ENCODE data around the gene PDSS2.

PDSS2 gene

DNA sequence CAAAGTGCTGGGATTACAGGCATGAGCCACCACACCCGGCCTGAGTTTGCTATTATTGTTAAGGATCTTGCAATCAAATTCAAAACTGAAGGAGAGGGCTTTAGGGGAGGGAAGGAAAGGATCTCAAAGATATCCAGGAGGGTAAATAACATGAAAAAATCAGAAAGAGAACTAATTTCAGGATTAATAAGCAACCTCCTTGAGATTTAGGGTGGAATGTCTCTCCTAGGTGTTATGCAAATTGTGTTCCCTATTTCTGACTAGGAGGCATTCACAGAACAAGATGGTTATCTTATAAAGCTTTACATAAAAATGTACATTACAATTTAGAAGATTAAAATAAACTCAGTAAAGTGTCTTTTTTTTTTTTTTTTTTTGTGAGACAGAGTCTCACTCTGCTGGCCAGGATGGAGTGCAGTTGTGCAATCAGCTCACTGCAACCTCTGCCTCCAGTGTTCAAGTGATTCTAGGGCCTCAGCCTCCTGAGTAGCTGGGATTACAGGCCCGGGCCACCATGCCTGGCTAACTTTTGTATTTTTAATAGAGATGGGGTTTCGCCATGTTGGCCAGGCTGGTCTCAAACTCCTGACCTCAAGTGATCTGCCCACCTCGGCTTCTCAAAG lies 252.0 kb downstream of the PDSS2 start:
- Histone ChIP-seq H3K4me2 (no peak overlapping the region), H4K20me1 (ENCODE audit: insufficient read depth) (no peaks in the 10 kb centered on the region), H3K36me3 (ENCODE audit: insufficient read depth) (no peaks in the 10 kb centered on the region), H3K4me1 (ENCODE audit: low read depth, poor library complexity, severe bottlenecking) (no peaks in the 10 kb centered on the region), H3K9ac (no peak overlapping the region), H2AFZ (ENCODE audit: low read depth) (no peak overlapping the region), H3K27me3 (ENCODE audit: insufficient read depth, low read depth) (no peaks in the 10 kb centered on the region), H3K27ac (no peak overlapping the region), H3K4me3 (IDR thresholded peaks at IDR 0.05; ENCODE audit: insufficient read depth, low read depth, low read length) (no peak overlapping the region), H3K79me2 (ENCODE audit: insufficient read depth, low read depth) (no peaks in the 10 kb centered on the region)
- TF ChIP-seq, protein P1, sequence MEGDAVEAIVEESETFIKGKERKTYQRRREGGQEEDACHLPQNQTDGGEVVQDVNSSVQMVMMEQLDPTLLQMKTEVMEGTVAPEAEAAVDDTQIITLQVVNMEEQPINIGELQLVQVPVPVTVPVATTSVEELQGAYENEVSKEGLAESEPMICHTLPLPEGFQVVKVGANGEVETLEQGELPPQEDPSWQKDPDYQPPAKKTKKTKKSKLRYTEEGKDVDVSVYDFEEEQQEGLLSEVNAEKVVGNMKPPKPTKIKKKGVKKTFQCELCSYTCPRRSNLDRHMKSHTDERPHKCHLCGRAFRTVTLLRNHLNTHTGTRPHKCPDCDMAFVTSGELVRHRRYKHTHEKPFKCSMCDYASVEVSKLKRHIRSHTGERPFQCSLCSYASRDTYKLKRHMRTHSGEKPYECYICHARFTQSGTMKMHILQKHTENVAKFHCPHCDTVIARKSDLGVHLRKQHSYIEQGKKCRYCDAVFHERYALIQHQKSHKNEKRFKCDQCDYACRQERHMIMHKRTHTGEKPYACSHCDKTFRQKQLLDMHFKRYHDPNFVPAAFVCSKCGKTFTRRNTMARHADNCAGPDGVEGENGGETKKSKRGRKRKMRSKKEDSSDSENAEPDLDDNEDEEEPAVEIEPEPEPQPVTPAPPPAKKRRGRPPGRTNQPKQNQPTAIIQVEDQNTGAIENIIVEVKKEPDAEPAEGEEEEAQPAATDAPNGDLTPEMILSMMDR (conservative IDR thresholded peaks at IDR 0.05; ENCODE audit: low read depth, low read length), result no peak

DNA sequence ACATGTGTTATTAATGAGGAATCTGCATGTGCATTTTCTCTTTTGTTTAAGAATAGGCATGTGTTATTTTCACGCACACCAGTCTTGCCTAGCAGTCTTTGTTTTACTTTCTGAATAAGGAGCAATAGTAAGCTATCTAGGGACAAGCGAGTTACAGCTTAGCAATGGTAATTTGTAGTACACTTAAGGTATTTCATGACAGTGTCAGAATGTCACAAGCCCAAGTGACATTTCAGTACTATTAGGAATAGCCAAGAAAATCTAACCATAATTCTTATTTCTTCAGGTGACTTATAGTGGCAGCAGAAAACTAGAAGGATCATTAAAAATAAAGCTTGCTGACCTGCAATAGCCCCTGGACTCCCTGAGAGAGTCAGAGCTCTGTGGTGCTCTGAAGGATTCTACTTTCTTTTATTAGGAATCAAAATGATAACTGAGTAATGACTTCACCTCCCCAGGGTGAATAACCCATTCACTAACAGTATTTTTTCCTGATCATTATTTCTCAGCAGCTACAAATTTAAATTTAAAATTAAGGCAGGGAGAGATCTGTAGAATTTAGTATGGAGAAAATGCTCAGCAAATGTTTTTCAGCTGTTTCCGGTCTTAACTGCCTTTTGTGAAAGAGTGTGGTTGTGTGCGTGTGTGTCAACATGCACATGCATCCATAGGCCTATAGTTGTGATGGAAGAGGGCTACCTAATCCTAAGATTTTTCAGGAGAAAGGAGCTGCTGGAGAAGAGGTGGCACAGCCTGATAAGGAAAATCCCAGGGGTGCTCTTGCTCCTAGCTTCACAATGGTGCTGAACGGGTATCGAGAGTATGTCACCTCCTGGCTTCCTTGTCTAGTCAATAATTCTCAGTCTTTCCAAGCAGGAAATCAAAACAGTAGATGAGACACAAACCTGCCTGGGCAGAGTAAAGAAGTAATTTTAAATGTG lies 254.0 kb downstream of the PDSS2 start:
- Histone ChIP-seq H3K27ac (no peak overlapping the region), H3K4me3 (IDR thresholded peaks at IDR 0.05; ENCODE audit: insufficient read depth, low read depth, low read length) (no peak overlapping the region), H3K4me2 (no peak overlapping the region), H3K27me3 (ENCODE audit: insufficient read depth, low read depth) (no peaks in the 10 kb centered on the region), H3K4me1 (ENCODE audit: low read depth, poor library complexity, severe bottlenecking) (no peaks in the 10 kb centered on the region), H3K36me3 (ENCODE audit: insufficient read depth) (no peaks in the 10 kb centered on the region), H3K79me2 (ENCODE audit: insufficient read depth, low read depth) (no peaks in the 10 kb centered on the region), H3K9ac (no peak overlapping the region), H4K20me1 (ENCODE audit: insufficient read depth) (no peaks in the 10 kb centered on the region), H2AFZ (ENCODE audit: low read depth) (no peak overlapping the region)
- TF ChIP-seq, protein P1 (conservative IDR thresholded peaks at IDR 0.05; ENCODE audit: low read depth, low read length), result no peak

DNA sequence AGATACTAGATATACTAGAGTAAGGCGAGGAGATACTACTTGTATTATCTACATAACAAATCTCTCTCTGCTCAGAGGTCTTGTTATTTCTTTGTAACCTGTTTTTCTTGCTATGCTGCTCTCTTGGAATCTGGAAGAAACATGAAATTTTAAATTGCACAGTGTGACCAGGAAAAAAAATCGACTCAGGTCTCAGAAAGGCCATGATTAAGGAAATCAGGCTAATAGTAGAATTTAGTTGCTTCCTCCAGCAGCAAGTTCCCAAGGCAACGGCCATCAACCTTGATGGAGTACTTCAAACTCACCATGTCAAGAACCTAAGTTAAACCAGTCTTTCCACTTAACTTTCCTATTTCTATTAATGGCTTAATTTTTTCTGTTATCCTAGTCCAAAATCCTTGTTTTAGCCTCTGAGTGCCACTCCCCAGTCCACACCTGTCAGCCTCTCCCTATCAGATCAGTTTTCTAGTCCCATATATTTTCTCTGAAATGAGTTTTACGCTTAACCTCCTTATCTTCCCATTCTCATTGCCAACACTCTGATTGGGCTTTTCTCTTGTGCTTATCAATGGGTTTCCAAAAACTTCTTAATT lies 256.4 kb downstream of the PDSS2 start:
- Histone ChIP-seq H2AFZ (ENCODE audit: low read depth) (no peak overlapping the region), H3K4me1 (ENCODE audit: low read depth, poor library complexity, severe bottlenecking) (no peaks in the 10 kb centered on the region), H4K20me1 (ENCODE audit: insufficient read depth) (no peaks in the 10 kb centered on the region)

DNA sequence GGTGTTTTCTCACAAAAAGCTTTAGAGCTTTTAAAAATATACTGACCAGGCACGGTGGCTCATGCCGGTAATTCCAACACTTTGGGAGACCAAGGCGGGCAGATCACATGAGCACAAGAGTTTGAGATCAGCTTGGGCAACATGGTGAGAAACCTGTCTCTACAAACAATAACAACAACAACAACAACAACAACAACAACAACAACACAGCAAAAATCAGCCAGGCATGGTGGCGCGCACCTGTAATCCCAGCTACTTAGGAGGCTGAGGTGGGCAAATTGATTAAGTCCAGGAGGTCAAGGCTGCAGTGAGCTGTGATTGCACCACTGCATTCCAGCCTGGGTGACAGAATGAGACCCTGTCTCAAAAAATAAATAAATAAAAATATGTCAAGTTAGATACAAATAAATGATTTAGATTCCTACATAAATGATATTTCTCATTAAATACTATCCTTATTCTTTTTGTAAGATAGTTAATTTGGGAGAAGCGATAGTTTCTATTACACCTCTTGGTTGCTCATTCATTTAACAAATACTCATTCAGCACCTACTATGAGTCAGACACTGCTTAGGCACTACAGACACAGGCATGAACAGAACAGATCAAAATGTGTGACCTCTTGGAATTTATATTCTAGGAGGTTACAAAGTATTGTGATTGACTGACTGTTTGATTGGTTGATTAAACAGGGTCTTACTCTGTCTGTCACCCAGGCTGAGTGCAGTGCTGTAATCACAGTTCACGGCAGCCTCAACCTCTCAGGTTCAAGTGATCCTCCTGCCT lies 260.5 kb downstream of the PDSS2 start:
- TF ChIP-seq, protein P1 (conservative IDR thresholded peaks at IDR 0.05; ENCODE audit: low read depth, low read length), result no peak
- Histone ChIP-seq H3K4me1 (ENCODE audit: low read depth, poor library complexity, severe bottlenecking) (no peaks in the 10 kb centered on the region), H4K20me1 (ENCODE audit: insufficient read depth) (no peaks in the 10 kb centered on the region), H3K9ac (no peak overlapping the region), H3K27ac (no peak overlapping the region), H3K4me2 (no peak overlapping the region), H3K27me3 (ENCODE audit: insufficient read depth, low read depth) (no peaks in the 10 kb centered on the region), H3K79me2 (ENCODE audit: insufficient read depth, low read depth) (no peaks in the 10 kb centered on the region), H3K4me3 (IDR thresholded peaks at IDR 0.05; ENCODE audit: insufficient read depth, low read depth, low read length) (no peak overlapping the region), H3K36me3 (ENCODE audit: insufficient read depth) (no peaks in the 10 kb centered on the region), H2AFZ (ENCODE audit: low read depth) (no peak overlapping the region)

More for the DNA sequence above, 256.4 kb downstream of the PDSS2 start:
- Histone ChIP-seq H3K36me3 (ENCODE audit: insufficient read depth) (no peaks in the 10 kb centered on the region), H3K4me2 (no peak overlapping the region), H3K27ac (no peak overlapping the region), H3K79me2 (ENCODE audit: insufficient read depth, low read depth) (no peaks in the 10 kb centered on the region), H3K4me3 (IDR thresholded peaks at IDR 0.05; ENCODE audit: insufficient read depth, low read depth, low read length) (no peak overlapping the region), H3K9ac (no peak overlapping the region), H3K27me3 (ENCODE audit: insufficient read depth, low read depth) (no peaks in the 10 kb centered on the region)
- TF ChIP-seq, protein P1 (conservative IDR thresholded peaks at IDR 0.05; ENCODE audit: low read depth, low read length), result no peak
